GM18499 (cell line): Measurements from ENCODE around the gene SLC16A9.

Experiments used
- ATAC-seq: cut with Tn5 transposase; IDR thresholded peaks from one replicate; pipeline ENCODE4 v1.9.1; 2021; ENCODE audit warnings: moderate number of reproducible peaks; ENCODE audit not compliant: insufficient read depth, unreplicated experiment

SLC16A9 gene

GRCh38 chr10:59607970-59608369, 101.7 kb downstream of the SLC16A9 start:
- ATAC-seq, result no peak

- ATAC-seq, result no peak
Measured at GRCh38 chr10:59606551-59606961, 103.1 kb downstream of the SLC16A9 start.

GRCh38 chr10:59601985-59602384, 107.7 kb downstream of the SLC16A9 start:
- ATAC-seq, result no peak
